Stomach (tissue), 9 donors: ENCODE results near the gene PRRX2. TPM values are rescaled to one million over a fixed set of nuclear protein-coding genes. Genes with fewer than 3 reads are reported as not detected.

Experiments
- DNase-seq, 2 donors: peaks; one replicate each; pipeline versions ENCODE4 v3.0.0 to v3.0.0-alpha.2; 2013 to 2019
- H3K27ac ChIP-seq, 5 donors: fragments of 200-600 bp in 4 of 5; sonication (generic) in 4 of 5; one replicate each; pipeline ENCODE4 v1.5.1; 2013 to 2019; ENCODE audit warnings: mild to moderate bottlenecking in 1 of 5, moderate library complexity in 1 of 5
- H3K27me3 ChIP-seq, 3 donors: fragments of 200-600 bp; sonication (generic); one replicate each; pipeline ENCODE4 v1.5.1; 2017 to 2019; ENCODE audit warnings: mixed run types in 1 of 3
- H3K36me3 ChIP-seq, 4 donors: fragments of 200-600 bp; sonication (generic); 1 replicate in 3 of 4; 2 replicates in 1 of 4; pipeline ENCODE4 v1.5.1; 2016 to 2019
- H3K4me1 ChIP-seq, 4 donors: fragments of 200-600 bp; sonication (generic); one replicate each; pipeline ENCODE4 v1.5.1; 2016 to 2019
- H3K4me3 ChIP-seq, 4 donors: fragments of 200-600 bp; sonication (generic) in 3 of 4; one replicate each; pipeline ENCODE4 v1.5.1; 2016 to 2019; ENCODE audit warnings: mild to moderate bottlenecking in 1 of 4
- H3K9me3 ChIP-seq, 4 donors: fragments of 200-600 bp; sonication (generic); one replicate each; pipeline ENCODE4 v1.5.1; 2016 to 2019
- EP300 ChIP-seq: sonication (generic); formaldehyde crosslinking; IDR thresholded peaks from one replicate; pipeline ENCODE4 v1.6.1; 2017; ENCODE audit warnings: antibody characterized with exemption
- POLR2A ChIP-seq, 4 donors: fragments of 450-650 bp; IDR thresholded peaks; one replicate each; pipeline ENCODE4 v1.6.1; 2016; ENCODE audit warnings: antibody characterized with exemption in 4 of 4, control low read depth in 2 of 4, mild to moderate bottlenecking in 1 of 4, moderate library complexity in 1 of 4
- POLR2AphosphoS5 ChIP-seq, 3 donors: sonication (generic); formaldehyde crosslinking; IDR thresholded peaks; one replicate each; pipeline ENCODE4 v1.6.1; 2016; ENCODE audit warnings: antibody characterized with exemption in 3 of 3
- WGBS, 5 donors: extraction: QIAGEN DNeasy Blood & Tissue Kit in 3 of 5; methylation state at CpG; one replicate each; pipeline versions ENCODE4 v1.1.5 to v1.1.7; 2013 to 2018; 5-methylcytosine and 5-hydroxymethylcytosine counted together
- intact Hi-C: fragments of 100-400 bp; cut with DNase I; formaldehyde crosslinking; loops from one replicate; pipeline ENCODE4 v1.15.1; 2023; ENCODE audit warnings: low total_unique reads
- polyA plus RNA-seq, 3 donors: library from polyadenylated mRNA; stranded (reverse); fragments of 200-250 nt; gene quantifications; one replicate each; pipeline ENCODE4 v1.2.3, GENCODE V29; 2013
- total RNA-seq, 5 donors: library from RNA; depleted of rRNA; stranded (reverse); fragments of >200 nt; gene quantifications; one replicate each; pipeline versions ENCODE4 v1.1.0 to v1.2.3, GENCODE V29; 2014 to 2016
- TF ChIP-seq, protein P1 (sequence below), 7 experiments: fragments of 450-650 bp in 4 of 7; fragments of 200-600 bp in 3 of 7; sonication (generic) in 3 of 7; IDR thresholded peaks; one replicate each; pipeline ENCODE4 v1.5.1; 2016 to 2019; ENCODE audit warnings: antibody characterized with exemption in 7 of 7, control low read depth in 2 of 7, mild to moderate bottlenecking in 1 of 7
- donor health status: healthy with polysubstance abuse.
- donor health status: Bipolar disorder and iron deficiency.
- donor health status: healthy.

Gene PRRX2
- total and polyA plus RNA-seq, 8 donors: 0.87 to 8.4 (median 3.0) TPM; not detected in 2

DNA sequence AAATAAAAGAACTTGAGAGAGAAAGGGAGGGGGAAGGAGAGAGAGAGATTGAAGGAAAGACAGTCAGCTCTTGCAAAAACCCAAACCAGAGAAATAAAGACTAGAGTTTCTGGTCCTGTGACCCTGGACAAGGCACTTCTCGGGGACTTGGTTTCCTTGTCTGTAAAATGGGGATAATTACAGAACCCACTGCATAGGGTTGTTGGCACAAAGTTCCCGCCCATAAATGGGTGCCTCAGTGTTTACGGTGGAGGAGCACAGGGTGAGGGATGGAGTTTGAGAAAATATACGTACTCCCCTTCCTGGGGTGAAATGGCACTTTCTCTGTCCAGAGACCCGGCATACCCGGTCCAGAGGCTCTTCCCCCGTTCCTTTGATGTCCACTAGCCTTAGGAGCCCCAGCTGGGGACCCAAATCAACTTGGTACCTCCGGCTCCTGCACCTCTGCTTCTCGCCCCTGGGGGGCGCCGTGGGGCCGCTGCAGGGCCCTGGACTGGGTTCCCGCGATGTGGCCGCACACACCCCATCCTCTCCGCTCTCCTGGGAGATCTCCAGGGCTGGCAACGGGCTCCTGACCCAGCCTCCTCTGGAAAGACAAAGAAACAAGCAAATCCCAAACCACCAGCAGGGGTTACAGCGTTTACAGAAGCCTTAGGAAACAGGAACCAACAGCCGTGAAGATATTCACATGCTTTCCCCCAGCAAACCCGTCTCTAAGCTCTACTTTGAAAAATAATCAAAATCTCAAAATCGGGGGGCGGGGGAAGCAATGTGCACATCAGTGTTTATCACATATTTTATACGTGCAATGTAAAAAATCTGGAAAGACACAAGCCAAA is 61.1 kb downstream of the PRRX2 start:
- intact Hi-C loops: loop anchor here (10.0 kb wide), 1 partner anchor 72 kb away; no protein-coding TSS in a partner anchor
- no peaks in the 10 kb centered on the region for H3K9me3 ChIP-seq
- H3K36me3 ChIP-seq: no peaks in the 10 kb centered on the region
- H3K4me1 ChIP-seq: peaks cover 0 to 15% (median 7%) of the 10 kb centered on the region in 4 donors
- peak in 1 of 3 donors; percentile 5 for TF ChIP-seq POLR2AphosphoS5 (IDR thresholded peaks at IDR 0.05)
- TF ChIP-seq, protein P1, sequence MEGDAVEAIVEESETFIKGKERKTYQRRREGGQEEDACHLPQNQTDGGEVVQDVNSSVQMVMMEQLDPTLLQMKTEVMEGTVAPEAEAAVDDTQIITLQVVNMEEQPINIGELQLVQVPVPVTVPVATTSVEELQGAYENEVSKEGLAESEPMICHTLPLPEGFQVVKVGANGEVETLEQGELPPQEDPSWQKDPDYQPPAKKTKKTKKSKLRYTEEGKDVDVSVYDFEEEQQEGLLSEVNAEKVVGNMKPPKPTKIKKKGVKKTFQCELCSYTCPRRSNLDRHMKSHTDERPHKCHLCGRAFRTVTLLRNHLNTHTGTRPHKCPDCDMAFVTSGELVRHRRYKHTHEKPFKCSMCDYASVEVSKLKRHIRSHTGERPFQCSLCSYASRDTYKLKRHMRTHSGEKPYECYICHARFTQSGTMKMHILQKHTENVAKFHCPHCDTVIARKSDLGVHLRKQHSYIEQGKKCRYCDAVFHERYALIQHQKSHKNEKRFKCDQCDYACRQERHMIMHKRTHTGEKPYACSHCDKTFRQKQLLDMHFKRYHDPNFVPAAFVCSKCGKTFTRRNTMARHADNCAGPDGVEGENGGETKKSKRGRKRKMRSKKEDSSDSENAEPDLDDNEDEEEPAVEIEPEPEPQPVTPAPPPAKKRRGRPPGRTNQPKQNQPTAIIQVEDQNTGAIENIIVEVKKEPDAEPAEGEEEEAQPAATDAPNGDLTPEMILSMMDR (IDR thresholded peaks at IDR 0.05): peak in 5 of 7 experiments; percentile 48 to 92 (median 80)
- no peak for TF ChIP-seq POLR2A (IDR thresholded peaks at IDR 0.05)
- no peak for TF ChIP-seq EP300
- peak overlapping the region in 1 of 5 donors; percentile 5 for H3K27ac ChIP-seq
- peaks cover 0 to 20% (median 0%) of the 10 kb centered on the region in 3 donors for H3K27me3 ChIP-seq
- H3K4me3 ChIP-seq: peak overlapping the region in 3 of 4 donors; percentile 10 to 14 (median 11)
- 15 to 24% (median 16%) methylated on average over 16 to 23 of the region's 23 CpGs for WGBS, 5 donors
- peak; percentile 67 to 86 for DNase-seq

DNA sequence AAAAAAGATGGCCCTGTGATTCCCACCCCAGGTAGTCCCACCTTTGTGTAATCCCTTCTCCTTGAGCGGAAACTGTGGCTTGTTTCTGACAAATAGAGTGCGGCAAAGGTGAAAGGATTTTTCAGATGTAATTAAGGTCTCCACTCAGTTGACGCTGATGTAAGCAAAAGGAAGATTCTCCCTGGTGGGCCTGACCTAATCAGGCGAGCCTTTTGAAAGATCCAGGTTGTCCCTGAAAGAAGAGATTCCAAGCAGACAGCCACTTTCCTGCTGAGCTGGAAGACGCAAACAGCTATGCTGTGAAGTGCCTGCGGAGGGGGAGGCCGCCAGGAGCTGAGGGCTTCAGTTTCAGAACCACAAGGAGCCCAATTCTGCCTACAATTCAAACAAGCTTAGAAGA is 63.3 kb downstream of the PRRX2 start:
- WGBS, 5 donors: 92 to 95% (median 92%) methylated on average over 7 of the region's 7 CpGs
- Histone ChIP-seq H3K9me3 (no peaks in the 10 kb centered on the region), H3K4me3 (no peak overlapping the region), H3K27me3 (peaks cover 0 to 13% (median 0%) of the 10 kb centered on the region in 3 donors), H3K36me3 (no peaks in the 10 kb centered on the region), H3K27ac (no peak overlapping the region), H3K4me1 (peaks cover 0 to 15% (median 7%) of the 10 kb centered on the region in 4 donors)
- intact Hi-C loops: loop anchor here (10.0 kb wide), 1 partner anchor 74 kb away; no protein-coding TSS in a partner anchor
- DNase-seq: no peak
- no peak for TF ChIP-seq POLR2AphosphoS5 (IDR thresholded peaks at IDR 0.05)
- TF ChIP-seq, protein P1 (IDR thresholded peaks at IDR 0.05): no peak
- TF ChIP-seq EP300: no peak
- TF ChIP-seq POLR2A (IDR thresholded peaks at IDR 0.05): no peak

DNA sequence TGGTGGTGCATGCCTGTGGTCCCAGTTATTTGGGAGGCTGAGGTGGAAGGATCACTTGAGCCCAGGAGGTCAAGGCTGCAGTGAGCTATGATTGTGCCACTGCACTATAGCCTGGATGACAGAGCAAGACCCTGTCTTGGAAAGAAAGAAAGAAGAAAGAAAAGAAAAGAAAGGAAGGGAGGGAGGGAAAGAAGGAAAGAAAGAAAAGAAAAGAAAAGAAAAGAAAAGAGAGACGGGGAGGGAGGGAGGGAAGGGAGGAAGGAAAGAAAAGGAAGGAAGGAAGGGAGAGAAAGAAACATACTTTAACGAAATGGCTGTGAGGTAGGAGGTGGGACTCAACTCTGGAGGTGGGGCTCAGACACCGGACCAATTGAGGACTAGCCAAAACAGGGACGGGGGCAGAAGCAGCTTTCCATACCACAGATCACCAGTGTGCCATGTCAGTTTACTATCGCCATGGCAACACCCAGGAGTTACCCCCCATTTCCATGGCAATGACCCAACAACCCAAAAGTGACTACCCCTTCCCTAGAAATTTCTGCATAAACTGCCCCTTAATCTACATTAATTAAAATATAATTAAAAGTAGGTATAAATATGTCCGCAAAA is 66.1 kb downstream of the PRRX2 start:
- 37 to 51% (median 43%) methylated on average over 6 of the region's 6 CpGs for WGBS, 5 donors
- H3K27me3 ChIP-seq: peaks cover 0 to 16% (median 4%) of the 10 kb centered on the region in 3 donors
- no peak for TF ChIP-seq POLR2AphosphoS5 (IDR thresholded peaks at IDR 0.05)
- no peak for TF ChIP-seq EP300
- TF ChIP-seq, protein P1 (IDR thresholded peaks at IDR 0.05): no peak
- peaks cover 0 to 5% (median 2%) of the 10 kb centered on the region in 4 donors for H3K4me1 ChIP-seq
- H3K4me3 ChIP-seq: no peak overlapping the region
- no peaks in the 10 kb centered on the region for H3K9me3 ChIP-seq
- intact Hi-C loops: no loop called here
- no peaks in the 10 kb centered on the region for H3K36me3 ChIP-seq
- no peak overlapping the region for H3K27ac ChIP-seq
- no peak for DNase-seq

DNA sequence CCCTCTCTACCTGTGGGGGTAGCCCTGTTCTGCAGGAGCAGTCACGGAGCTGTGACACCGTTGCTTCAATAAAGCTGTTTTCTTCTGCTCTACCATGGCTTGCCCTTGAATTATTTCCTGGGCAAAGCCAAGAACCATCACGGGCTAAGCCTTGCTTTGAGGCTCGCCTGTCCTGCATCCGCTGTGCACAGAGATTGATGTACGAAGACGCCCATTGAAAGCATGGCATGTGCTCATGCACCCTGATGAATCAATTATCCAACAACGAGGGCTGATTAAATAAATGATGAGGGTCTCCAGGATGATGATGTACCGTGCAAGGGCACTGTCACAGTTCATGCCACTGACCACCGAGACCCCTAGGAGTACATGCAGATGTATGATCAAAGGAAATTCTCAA is 66.7 kb downstream of the PRRX2 start:
- TF ChIP-seq, protein P1 (IDR thresholded peaks at IDR 0.05): no peak
- TF ChIP-seq POLR2AphosphoS5 (IDR thresholded peaks at IDR 0.05): no peak
- peaks cover 0 to 2% (median under 1%) of the 10 kb centered on the region in 4 donors for H3K4me1 ChIP-seq
- no peaks in the 10 kb centered on the region for H3K9me3 ChIP-seq
- peaks cover 0 to 21% (median 4%) of the 10 kb centered on the region in 3 donors for H3K27me3 ChIP-seq
- 53 to 70% (median 66%) methylated on average over 10 of the region's 10 CpGs for WGBS, 5 donors
- H3K27ac ChIP-seq: no peak overlapping the region
- intact Hi-C loops: no loop called here
- no peak for DNase-seq
- no peak overlapping the region for H3K4me3 ChIP-seq
- no peaks in the 10 kb centered on the region for H3K36me3 ChIP-seq
